HG02759 (cell line): Measurements from ENCODE around the gene PAGR1.
"Not testable (repeated sequence)": the region's sequence is repeated elsewhere in the genome, so short reads cannot be mapped to it uniquely, and the experiment has no call there.

Source experiments
- ATAC-seq: cut with Tn5 transposase; IDR thresholded peaks from one replicate; pipeline ENCODE4 v1.9.1; 2021; ENCODE audit warnings: mild to moderate bottlenecking, moderate library complexity; ENCODE audit not compliant: unreplicated experiment

PAGR1 gene

DNA sequence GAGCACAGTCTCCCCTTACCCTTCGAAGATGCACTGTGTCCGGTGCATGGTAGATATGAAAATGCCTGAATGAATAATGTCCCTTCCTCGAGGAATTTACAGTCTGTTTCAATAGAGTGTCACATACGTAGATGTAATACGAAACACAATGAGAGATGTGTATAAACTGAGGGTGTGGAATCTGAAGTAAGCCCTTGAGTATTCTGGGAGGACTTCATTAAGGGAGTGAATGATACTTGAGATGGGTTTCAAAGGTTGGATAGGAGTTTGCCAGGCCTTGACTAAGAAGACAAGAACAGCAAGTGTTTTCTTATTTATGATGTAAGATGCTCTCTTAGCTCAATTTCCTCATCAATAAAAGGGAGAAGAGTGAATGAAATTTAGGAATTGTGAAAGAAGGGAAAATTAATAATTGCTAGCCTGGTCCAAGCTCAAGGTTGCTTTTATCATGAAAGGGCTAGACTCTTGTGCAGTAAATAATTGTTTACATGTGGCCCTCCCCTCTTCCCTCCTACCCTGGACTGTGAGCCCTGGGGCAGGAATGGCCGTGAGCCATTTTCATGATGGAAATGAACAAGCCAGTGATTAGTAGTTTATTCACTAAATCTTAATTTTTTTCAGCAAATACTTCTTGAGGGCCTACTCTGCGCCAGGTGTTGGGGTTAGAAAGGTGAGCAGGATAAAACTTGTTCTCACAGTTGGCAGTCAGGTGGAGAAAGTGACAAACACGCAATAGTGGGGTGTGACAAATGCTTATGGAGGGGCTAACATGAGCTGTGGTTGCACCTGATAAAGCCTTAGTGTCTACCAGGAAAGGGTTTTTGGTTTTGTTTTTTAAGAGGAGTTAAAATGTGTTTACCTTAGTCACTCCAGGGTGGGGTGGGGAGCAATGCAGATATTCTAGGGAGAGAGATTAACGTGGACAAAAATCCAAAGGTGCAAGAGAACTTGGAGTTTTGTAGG lies 23.8 kb upstream of the PAGR1 start:
- ATAC-seq: no peak

DNA sequence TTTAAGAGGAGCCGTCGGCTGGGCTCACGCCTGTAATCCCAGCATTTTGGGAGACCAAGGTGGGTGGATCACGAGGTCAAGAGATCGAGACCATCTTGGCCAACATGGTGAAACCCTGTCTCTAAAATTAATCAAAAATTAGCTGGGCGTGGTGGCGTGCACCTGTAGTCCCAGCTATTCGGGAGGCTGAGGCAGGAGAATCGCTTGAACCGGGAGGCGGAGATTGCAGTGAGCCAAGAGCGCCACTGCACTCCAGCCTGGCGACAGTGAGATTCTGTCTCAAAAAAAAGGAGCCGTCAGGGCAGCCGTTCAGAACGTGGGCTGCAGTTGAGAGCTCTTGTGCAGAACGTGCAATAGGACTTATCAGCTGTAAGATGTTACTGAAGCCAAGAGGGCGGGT lies 22.8 kb upstream of the PAGR1 start:
- not testable (repeated sequence) for ATAC-seq

DNA sequence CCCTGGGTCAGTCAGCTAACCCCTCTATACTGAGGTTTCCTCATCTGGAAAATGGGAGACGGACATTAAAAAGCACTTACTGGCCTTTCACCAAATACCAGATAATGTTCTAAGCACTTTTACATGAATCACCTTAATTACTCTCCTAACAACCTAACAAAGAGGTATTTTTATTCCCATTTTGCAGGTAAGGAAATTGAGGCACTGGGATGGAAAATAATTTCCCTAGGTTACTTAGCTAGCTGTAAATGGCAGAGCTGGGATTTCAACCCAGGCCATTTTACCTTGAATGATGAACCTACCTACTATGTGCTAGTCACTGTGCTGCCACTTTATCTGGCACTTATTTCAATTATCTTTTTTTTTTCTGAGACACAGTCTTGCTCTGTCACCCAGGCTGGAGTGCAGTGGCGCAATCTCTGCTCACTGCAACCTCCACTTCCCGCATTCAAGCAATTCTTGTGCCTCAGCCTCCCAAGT lies 21.7 kb upstream of the PAGR1 start:
- no peak for ATAC-seq

DNA sequence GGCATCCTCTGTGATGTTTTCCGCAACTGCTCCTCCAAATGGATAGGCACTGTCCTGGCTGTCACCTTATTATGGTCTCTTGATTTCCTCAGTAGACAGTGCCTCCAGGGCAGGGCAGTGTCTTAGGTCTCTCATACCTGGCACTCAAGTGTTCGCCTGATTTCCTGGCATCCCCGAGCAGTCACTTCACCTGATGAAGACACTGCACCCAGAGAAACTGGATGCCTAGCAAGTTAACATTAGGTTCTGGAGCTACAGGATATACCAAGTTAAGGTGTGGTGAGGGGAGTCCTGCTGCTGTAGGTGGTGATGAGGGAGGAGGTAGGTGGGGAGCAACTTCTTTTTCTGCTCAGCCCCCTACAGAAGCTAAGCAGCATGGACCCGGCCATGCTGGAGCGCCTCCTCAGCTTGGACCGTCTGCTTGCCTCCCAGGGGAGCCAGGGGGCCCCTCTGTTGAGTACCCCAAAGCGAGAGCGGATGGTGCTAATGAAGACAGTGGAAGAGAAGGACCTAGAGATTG lies 13.5 kb upstream of the PAGR1 start:
- no peak for ATAC-seq

DNA sequence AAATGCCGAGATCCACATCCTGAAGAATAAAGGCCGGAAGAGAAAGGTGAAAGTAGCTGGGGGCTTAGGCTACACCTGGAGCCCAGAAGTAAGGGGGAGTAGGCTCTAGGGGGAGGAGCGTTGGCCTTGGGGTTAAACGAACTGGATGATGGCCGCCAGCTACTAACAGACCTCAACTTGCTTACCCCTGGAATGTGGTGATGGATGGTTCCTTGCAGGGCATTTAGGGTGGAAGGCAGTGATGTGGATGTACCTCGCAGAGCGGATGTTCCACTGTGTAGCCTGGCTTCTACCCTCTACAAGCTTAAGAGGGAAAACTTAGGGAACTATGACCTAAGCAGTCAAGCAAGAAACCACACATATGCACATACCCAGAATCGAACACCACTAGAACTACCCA lies 11.9 kb upstream of the PAGR1 start:
- no peak for ATAC-seq

DNA sequence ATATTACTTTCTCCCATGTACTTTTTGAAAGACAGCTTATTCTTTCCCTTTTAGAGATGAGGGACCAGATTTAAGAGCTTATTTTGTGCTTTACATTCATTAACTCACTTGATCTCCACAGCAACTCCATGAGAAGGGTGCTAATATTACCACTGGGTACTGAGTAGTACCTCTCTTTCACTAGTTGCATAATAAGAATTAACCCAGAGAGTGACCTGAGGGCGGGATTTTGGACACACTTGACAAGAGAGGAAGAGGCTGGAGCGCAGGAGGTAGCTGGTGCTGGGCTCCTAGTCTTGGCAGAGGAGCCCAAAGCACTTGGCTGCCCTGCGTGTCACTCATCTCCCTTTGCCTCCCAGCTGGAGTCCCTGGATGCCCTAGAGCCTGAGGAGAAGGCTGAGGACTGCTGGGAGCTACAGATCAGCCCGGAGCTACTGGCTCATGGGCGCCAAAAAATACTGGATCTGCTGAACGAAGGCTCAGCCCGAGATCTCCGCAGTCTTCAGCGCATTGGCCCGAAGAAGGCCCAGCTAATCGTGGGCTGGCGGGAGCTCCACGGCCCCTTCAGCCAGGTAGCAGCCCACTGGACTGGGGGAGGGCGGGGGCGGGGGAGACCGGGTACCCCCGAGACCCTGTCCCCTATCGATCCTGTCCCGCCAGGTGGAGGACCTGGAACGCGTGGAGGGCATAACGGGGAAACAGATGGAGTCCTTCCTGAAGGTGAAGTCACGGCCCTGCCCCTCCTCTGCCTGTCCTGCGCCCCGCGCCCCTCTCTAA lies 11.3 kb upstream of the PAGR1 start:
- no peak for ATAC-seq

DNA sequence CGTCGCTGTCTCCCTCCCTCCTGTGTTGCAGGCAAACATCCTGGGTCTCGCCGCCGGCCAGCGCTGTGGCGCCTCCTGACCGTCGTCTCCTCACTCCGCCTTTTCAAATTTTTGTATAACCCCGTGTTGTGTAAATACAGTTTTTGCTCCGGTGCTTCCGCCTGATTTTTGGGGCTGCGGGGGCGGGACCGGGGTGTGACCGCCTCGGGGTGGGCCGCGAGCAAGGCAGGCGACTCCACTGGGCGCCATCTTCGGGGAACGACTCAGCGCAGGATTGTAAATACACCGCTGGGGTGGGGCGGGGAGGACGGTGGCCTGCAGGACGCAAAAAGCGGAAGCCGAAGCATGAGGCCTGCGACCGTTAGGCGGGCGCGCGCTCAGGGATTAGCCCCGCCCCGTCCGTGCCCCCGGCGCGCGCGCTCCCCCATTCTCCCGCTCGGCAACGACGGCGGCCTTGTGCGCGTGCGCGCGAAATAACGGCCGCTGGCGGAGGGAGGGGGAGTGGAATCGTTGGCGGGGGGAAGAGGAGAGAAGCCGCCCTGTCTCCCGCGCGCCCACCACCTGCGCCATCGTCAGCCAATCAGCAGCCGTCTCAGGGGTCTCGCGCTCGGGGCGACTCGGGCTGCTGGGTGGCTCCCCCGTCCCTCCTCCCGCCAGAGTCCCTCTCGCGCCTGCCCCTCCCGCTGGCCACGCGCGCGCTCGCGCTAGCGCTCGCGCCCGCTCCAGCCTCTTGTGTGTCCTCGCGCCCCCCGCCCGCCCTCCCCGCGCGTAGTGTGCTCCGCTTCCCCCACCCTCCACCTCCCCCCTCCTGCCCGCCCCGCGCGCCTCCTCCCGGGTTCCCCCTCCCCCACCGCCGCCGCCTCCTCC lies 10.5 kb upstream of the PAGR1 start:
- peak; percentile 54 for ATAC-seq

DNA sequence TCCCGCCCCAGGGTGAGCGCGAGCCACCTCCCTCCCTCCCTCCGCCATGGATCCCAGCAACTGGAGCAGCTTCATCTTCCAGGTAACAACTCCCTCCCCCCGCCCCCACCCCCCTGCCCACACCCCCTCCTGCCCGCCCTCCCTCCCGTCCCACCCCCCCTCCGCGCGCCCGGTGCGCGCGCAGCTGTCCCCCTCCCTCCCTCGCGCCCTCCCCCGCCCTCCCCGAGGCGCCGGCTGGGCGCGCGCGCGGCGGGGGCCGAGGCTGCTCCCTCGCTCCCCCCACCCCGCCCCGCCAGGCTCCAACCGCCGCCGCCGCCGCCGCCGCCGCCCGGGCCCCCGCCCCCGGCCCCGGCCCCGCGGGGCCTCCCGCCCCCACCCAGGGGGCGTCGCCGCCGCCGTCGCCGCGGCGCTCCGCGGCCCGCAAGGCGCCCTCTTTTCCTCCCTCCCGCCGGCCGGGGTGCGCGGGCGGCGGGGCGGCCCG lies 9.8 kb upstream of the PAGR1 start, which contains the start of gene MAZ:
Gene MAZ (plus strand): TSS at position 431 of the 481 bp plus-strand sequence. CDS start 173 bp downstream, outside the sequence.
- no peak for ATAC-seq

DNA sequence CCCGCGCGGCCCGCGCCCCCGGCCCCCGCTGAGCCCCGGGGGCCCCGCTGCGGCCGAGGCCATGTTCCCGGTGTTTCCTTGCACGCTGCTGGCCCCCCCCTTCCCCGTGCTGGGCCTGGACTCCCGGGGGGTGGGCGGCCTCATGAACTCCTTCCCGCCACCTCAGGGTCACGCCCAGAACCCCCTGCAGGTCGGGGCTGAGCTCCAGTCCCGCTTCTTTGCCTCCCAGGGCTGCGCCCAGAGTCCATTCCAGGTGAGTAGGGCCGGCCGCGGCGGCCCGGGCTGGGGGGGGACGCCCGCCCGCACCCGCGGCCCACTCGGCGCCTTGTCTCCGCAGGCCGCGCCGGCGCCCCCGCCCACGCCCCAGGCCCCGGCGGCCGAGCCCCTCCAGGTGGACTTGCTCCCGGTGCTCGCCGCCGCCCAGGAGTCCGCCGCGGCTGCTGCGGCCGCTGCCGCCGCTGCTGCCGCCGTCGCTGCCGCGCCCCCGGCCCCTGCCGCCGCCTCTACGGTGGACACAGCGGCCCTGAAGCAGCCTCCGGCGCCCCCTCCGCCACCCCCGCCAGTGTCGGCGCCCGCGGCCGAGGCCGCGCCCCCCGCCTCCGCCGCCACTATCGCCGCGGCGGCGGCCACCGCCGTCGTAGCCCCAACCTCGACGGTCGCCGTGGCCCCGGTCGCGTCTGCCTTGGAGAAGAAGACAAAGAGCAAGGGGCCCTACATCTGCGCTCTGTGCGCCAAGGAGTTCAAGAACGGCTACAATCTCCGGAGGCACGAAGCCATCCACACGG lies 9.1 kb upstream of the PAGR1 start:
- ATAC-seq: no peak

DNA sequence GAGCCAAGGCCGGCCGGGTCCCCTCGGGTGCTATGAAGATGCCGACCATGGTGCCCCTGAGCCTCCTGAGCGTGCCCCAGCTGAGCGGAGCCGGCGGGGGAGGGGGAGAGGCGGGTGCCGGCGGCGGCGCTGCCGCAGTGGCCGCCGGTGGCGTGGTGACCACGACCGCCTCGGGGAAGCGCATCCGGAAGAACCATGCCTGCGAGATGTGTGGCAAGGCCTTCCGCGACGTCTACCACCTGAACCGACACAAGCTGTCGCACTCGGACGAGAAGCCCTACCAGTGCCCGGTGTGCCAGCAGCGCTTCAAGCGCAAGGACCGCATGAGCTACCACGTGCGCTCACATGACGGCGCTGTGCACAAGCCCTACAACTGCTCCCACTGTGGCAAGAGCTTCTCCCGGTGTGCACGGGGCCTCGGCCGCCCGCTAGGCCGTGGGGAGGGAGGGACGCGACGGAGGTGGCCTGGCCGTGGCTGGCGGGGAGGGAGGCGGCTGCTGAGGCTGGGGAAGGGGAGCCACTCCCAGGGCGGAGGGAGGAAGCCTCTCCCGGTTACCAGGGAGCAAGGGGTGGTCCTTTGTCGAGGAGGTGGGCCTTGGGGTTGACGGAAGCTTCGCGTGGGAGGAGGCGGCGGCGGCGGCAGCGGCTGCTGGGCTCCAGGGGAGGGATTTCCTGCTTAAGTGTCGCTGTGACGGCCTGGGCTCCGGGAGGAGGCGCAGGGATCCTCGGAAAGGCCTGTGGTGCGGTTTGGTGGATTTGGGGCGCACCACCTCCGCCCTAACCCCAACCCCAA lies 8.3 kb upstream of the PAGR1 start:
- peak; percentile 14 for ATAC-seq

DNA sequence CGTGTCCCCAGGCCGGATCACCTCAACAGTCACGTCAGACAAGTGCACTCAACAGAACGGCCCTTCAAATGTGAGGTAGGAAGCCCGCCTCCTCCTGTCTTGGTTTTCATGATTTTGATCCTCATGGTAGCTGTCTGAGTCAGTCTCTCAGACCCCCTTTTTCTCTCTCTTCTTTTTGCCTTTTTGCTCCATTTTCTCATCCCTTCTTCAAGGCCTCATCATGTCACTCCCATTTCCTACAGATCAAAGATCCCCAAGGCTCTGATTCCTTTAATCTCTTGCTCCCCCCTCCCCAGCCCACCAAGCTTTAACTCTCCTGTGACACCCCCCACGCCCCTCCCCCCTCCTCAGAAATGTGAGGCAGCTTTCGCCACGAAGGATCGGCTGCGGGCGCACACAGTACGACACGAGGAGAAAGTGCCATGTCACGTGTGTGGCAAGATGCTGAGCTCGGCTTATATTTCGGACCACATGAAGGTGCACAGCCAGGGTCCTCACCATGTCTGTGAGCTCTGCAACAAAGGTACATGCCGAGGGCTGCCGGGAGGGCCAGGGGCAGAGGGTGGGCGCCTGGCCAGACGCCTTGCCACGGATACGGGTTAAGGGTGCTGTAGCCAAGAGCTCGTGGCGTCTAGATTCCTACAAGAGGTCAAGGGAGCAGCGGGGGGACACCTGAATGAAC lies 7.6 kb upstream of the PAGR1 start:
- no peak for ATAC-seq

DNA sequence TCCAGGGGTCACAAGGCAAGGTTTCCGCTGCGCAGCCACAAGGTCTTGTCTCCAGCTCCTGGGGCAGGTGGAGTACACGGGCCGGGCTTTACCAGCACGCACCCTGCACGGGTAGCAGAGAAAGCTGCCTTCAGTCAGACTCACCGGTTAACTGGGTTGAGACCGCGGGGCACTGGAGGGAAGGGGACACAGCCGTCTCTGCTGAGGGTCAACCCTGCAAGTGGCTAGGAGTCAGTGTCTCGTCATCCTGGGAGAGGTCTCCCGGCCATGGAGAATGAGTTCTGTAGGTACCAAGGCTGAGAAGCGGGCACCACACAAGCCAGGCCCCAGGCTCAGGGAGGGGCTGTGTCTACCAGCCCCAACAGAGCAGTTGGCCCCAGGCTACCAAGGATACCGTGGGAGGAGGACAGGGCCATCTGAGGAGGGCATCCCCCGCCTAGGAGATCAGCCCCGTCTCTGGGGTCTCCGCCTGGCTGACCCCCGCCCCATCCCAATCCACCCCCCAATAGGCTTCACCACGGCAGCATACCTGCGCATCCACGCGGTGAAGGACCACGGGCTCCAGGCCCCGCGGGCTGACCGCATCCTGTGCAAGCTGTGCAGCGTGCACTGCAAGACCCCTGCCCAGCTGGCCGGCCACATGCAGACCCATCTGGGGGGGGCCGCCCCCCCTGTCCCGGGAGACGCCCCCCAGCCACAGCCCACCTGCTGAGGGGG lies 6.8 kb upstream of the PAGR1 start:
- ATAC-seq: no peak

DNA sequence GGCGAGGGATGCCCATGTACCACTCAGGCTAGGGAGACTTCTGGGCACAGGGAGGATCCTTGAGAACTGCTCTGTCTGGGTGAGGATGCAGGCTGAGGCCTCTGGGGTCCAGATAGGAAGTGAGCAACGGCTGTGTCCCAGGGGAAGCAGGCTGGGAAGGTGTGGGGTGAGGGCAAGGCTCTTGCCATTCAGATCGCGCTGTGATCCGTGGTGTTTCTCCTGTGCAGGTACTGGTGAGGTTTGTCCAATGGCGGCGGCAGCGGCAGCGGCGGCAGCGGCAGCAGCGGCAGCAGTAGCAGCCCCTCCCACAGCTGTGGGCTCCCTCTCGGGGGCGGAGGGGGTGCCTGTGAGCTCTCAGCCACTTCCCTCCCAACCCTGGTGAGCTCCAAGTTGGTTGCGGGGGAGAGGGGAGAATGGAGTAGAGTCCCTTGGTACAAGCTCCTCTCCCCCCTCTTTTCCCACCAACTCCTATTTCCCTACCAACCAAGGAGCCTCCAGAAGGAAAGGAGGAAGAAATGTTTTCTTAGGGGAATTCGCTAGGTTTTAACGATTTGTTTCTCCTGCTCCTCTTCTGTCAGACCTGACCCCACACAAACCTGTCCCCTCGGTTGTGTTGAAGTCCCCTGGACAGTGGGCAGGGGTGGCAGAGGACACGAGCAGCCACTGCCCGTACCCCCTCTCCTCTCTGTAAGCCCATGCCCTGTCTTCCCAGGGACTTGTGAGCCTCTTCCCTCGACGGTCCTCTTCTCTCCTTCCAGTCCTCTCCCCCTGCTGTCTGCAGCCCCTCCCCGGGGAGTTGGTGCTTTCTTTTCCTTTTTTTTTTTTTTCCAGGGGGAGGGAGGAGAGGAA lies 5.9 kb upstream of the PAGR1 start:
- no peak for ATAC-seq

DNA sequence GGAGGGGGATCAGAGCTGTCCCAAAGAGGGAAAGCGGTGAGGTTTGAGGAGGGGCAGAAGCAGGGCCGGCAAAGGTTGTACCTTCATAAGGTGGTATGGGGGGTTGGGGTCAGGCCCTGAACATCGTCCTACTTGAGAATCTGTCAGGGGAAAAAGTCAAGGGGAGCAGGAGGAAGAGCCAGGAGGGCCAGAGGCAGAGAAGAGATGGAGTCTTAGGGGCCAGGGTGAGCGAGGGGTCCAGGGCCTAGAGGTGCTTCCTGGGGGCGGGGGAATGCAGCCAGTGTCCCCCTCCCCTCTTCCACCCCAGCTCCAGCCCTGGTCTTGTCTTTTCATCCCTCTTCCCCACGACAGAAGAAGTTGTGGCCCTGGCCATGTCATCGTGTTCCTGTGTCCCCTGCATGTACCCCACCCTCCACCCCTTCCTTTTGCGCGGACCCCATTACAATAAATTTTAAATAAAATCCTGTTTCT lies 5.2 kb upstream of the PAGR1 start:
- ATAC-seq: no peak

DNA sequence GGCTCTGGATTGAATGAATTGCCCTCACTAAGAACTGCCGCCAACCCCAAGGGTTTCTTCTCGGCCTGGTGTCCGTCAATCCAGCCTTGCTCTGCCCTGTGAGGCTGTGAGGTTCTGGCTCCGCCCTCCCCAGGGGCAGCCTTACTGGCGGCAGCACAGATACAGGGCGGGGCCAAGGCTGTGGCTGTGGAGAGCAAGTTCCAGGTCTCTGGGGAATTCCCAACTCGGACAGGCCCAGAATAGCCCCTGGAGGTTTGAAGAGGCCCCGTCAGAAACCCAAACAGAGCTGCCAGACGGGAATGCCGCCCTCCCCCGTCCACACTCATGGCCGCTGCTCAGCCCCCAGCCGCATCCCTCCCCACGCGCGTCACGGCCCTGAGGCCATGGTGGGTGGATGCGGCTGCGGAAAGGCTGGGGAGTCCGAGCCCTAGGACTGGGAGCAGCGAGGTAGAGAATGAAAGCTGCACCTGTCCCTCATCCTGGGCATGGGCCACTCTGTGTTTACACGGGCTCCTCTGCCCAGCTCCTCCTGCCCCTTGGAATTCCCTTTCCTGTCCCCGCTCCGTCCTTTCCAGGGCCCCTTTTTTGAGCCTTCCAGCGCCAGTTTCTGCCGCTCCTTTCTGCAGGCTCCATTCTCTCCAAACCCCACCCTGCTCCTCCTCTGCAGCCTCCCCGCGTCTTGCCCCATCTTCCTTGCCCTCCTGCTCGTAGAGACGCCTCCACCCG lies 4.6 kb upstream of the PAGR1 start:
- ATAC-seq: peak; percentile 39
